RWPE2 (cell line): ENCODE data around the gene IGHMBP2.

ENCODE experiments used
- ATAC-seq: fragments of 200-7000 bp; cut with Tn5 transposase; 3 replicates; pipeline ENCODE4 v1.9.1; 2021; ENCODE audit warnings: low read depth
- DNase-seq: peaks from one replicate; pipeline ENCODE4 v3.0.0-alpha.2; 2020; ENCODE audit warnings: low spot score
- H3K27ac ChIP-seq: fragments of 450-650 bp; 2 replicates; pipeline ENCODE4 v1.5.1; 2017; ENCODE audit warnings: mild to moderate bottlenecking; ENCODE audit not compliant: poor library complexity, severe bottlenecking
- H3K27me3 ChIP-seq: fragments of 250-450 bp; sonication (Bioruptor Pico); 2 replicates; pipeline ENCODE4 v1.5.1; 2021; ENCODE audit warnings: mild to moderate bottlenecking, moderate library complexity; ENCODE audit not compliant: insufficient read depth, poor library complexity, severe bottlenecking
- H3K36me3 ChIP-seq: fragments of 250-450 bp; sonication (Bioruptor Pico); 2 replicates; pipeline ENCODE4 v1.5.1; 2020; ENCODE audit warnings: low read depth, mild to moderate bottlenecking, moderate library complexity
- H3K4me1 ChIP-seq: fragments of 250-450 bp; sonication (Bioruptor Pico); 2 replicates; pipeline ENCODE4 v1.5.1; 2021; ENCODE audit warnings: mild to moderate bottlenecking, moderate library complexity; ENCODE audit not compliant: insufficient read depth, poor library complexity, severe bottlenecking
- H3K4me3 ChIP-seq: fragments of 250-450 bp; sonication (Bioruptor Pico); 2 replicates; pipeline ENCODE4 v1.5.1; 2021; ENCODE audit warnings: mild to moderate bottlenecking, moderate library complexity; ENCODE audit not compliant: severe bottlenecking
- H3K9me3 ChIP-seq: fragments of 250-450 bp; sonication (Bioruptor Pico); 2 replicates; pipeline ENCODE4 v1.5.1; 2021; ENCODE audit warnings: mild to moderate bottlenecking, moderate library complexity; ENCODE audit not compliant: severe bottlenecking
- TF ChIP-seq, protein P1 (sequence below): fragments of 450-650 bp; IDR thresholded peaks from one replicate; pipeline ENCODE4 v1.5.1; 2017; ENCODE audit warnings: mild to moderate bottlenecking, moderate library complexity; ENCODE audit not compliant: poor library complexity, severe bottlenecking

IGHMBP2 gene

GRCh38 chr11:68988491-68988890 is 84.8 kb downstream of the IGHMBP2 start:
- no peak for ATAC-seq
- H3K4me3 ChIP-seq: no peak overlapping the region
- DNase-seq: no peak

More at GRCh38 chr11:68988491-68988890, 84.8 kb downstream of the IGHMBP2 start:
- Histone ChIP-seq H3K4me1 (no peaks in the 10 kb centered on the region), H3K27ac (no peak overlapping the region), H3K27me3 (no peaks in the 10 kb centered on the region), H3K36me3 (no peaks in the 10 kb centered on the region), H3K9me3 (no peaks in the 10 kb centered on the region)
- TF ChIP-seq, protein P1, sequence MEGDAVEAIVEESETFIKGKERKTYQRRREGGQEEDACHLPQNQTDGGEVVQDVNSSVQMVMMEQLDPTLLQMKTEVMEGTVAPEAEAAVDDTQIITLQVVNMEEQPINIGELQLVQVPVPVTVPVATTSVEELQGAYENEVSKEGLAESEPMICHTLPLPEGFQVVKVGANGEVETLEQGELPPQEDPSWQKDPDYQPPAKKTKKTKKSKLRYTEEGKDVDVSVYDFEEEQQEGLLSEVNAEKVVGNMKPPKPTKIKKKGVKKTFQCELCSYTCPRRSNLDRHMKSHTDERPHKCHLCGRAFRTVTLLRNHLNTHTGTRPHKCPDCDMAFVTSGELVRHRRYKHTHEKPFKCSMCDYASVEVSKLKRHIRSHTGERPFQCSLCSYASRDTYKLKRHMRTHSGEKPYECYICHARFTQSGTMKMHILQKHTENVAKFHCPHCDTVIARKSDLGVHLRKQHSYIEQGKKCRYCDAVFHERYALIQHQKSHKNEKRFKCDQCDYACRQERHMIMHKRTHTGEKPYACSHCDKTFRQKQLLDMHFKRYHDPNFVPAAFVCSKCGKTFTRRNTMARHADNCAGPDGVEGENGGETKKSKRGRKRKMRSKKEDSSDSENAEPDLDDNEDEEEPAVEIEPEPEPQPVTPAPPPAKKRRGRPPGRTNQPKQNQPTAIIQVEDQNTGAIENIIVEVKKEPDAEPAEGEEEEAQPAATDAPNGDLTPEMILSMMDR: no peak
